H4 (cell line): ENCODE measurements around the gene GPR61. TPM values are rescaled to one million over a fixed set of nuclear protein-coding genes. Genes with fewer than 3 reads are reported as not detected.

Experiments
- DNase-seq: peaks from one replicate; pipeline ENCODE4 v3.0.0-alpha.2; 2015; ENCODE audit warnings: low spot score
- total RNA-seq: library from RNA; depleted of rRNA; stranded (reverse); fragments of >200 nt; shearing (Covaris generic); gene quantifications from 2 replicates; pipeline ENCODE4 v1.2.3, GENCODE V29; 2014

Gene GPR61
- total RNA-seq, 1 experiment from 2014 or later = not detected

DNA sequence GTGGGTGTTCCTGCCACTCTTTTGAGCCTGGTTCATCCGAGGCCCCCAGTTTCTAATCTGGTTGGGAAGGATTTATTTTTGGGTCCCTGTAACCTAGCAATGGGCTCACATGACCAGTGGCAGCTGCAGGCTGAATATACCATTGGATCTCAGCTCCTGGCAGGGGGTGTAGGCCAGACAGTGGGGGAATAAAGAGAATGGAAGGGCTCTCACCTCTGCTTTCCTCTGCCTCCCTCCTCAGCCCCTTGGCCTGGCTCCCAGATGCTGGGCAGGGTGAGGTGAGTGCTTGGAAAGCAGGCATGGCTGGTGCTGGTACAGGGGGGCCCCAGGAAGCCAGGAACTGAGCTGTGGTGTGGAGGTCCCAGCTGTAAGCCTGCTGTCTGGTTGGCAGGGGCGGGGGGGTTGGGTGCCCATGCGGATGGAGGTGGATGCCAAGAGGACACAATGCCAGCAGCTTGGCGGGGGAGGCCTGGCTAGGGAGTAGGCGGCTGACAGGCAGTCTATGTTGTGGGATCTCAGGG lies 3.6 kb upstream of the GPR61 start:
- no peak for DNase-seq

DNA sequence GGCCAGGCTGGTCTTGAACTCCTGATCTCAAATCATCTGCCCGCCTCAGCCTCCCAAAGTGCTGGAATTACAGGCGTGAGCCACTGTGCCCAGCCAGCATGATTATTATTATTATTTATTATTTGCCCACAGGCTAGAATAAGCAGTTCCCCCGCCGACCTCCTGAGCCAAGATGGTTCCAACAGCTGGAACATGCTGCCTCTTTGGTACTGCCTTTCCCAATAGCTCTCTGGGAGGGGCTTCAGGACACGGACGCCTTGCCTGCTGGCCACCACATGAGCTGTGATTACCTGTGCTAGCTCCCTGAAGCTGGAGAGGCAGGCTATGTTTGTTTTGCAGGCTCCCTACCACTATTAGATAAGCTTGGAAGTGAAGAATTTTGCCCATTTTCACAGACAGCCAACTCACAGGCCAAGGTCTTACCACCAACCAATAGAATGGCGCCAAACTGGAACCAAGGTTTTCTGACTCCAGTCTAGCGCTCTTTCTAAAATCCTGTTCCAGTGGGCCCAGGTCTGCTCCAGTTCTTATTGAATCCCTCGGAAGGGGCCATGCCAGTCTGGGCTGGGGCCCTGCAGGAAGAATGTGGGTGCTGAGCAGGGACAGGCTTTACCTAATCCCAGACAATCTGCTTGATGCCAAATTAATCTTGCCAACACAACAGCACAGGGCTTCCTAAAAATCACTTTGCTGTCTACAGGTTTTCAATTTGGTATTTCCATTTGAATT lies 2.1 kb upstream of the GPR61 start:
- DNase-seq = no peak

DNA sequence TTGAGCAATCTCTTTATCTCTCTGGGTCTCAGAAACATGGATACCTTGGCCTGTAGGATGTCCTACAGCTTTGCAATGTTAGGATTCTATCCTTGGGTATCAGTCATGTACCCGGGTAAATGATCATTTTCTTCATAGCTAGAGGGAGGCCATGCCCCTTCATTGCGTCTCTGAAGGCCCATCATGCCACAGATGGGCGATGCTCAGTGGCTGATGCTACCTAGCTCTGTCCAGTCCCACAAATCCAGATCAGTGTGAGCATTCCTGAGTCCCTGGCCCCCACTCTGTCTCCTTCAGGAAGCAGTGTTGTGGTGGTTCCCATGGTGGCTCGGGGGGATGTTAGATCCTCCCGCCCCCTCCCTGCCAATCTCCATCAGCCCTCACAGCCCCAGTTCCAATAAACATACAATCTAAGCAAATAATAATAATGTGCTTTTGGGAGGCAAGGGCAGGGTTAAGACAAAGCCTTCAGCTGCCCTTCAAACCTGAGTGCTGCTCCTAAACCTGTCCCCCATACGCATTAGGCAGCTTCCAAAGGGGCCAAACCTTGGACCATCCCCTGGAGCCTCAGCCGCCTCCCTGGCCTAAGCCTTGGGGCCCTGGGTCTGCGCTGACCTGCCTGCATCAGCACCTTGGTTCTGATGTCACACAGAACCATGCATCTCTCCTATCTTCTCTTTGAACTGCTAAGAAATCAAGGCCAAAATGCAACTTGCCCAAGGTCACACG lies 681 bp upstream of the GPR61 start:
- DNase-seq = no peak

DNA sequence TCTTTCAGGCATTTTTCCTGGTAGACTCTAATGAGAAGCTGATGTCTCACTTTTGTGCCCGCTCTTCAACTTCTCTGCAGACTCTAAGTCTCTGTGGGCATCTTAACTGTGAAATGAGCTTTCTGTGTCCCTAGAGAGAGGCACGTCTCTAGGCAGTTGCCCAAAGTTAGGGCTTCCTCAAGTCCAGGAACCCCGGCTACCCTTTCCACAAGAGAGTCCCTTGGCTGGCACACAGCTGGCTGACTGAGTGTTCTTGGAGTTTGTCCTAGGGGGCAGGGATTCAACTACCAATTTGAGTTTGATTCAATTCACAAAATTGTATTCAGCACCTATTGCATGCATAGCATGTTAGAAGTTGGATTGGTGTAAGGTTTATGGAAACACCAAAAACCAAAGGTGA lies 1.4 kb downstream of the GPR61 start:
- DNase-seq = no peak

DNA sequence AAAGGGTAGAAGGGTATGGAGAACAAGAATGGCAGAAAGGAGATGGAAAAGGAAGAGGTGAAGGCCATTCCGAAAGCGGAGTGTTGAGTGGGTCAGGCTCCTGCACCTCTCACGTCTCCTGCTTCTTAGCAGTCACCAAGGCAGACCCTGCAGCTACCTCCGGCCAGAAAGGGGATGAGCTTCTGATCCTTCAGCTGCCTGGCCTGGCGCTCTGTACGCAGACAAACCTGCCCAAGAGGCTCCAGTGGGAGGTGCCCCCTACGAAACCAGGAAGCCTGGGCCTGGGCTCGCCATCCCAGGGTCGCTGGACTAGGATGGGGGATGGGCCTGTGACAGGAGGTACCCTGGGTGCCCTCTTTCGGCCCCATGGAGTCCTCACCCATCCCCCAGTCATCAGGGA lies 3.0 kb downstream of the GPR61 start:
- no peak for DNase-seq

DNA sequence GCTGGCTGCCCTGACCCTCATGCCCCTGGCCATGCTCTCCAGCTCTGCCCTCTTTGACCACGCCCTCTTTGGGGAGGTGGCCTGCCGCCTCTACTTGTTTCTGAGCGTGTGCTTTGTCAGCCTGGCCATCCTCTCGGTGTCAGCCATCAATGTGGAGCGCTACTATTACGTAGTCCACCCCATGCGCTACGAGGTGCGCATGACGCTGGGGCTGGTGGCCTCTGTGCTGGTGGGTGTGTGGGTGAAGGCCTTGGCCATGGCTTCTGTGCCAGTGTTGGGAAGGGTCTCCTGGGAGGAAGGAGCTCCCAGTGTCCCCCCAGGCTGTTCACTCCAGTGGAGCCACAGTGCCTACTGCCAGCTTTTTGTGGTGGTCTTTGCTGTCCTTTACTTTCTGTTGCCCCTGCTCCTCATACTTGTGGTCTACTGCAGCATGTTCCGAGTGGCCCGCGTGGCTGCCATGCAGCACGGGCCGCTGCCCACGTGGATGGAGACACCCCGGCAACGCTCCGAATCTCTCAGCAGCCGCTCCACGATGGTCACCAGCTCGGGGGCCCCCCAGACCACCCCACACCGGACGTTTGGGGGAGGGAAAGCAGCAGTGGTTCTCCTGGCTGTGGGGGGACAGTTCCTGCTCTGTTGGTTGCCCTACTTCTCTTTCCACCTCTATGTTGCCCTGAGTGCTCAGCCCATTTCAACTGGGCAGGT lies 3.8 kb downstream of the GPR61 start:
- no peak for DNase-seq

DNA sequence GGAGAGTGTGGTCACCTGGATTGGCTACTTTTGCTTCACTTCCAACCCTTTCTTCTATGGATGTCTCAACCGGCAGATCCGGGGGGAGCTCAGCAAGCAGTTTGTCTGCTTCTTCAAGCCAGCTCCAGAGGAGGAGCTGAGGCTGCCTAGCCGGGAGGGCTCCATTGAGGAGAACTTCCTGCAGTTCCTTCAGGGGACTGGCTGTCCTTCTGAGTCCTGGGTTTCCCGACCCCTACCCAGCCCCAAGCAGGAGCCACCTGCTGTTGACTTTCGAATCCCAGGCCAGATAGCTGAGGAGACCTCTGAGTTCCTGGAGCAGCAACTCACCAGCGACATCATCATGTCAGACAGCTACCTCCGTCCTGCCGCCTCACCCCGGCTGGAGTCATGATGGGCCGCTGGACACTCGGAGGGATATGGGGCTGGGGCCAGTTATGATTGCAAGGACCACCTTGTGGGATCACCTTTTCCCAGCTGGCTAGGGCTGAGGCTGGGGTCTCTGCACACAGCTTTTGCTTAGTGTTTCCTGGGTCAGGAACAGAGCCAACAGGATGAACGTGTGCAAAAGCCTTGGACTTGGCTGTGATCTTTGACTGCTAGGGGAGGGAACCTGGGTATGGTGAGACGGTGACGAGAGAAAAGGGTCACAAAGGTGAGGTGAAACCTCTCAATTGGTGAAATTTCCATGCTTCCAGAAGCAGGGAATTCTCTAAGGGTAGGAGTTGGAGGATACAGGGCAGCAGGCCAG lies 4.5 kb downstream of the GPR61 start:
- no peak for DNase-seq

DNA sequence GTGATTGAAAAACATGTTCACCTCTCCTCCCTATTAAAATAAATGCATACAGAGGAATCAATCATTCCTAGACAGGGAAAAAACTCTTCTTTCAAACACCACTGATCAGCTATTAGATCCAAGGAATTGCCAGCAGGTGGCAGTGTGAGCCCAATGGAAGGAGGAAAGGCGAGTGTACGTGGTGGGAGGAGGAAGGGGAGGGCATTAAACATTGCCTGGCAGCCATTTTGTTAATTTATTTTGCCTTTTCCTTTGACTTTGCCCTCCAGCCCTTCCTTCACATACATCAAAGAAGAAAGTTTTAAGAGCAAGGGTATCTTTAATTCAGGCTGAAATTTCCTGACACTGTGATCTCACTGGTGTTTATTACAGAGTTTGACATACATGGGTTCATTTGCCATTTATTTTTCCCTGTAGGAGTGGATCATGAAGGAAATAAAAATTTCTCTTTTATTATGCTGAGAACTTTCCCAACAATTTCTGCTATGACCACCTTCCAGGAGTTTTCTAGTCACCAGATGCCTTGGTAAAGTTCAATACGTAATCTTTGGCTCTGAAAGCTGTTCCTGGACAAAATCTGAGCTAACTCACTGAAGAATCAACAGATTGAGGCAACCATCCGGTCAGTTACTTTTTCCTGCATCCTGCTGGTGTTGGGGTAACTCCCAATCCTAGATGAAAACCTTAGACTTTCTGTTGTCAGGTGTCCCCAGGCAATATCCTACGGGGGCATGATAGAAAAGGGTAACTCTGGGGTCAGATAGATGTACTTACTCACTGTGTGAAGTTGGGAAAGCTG lies 6.8 kb downstream of the GPR61 start:
- peak; percentile 90 for DNase-seq

DNA sequence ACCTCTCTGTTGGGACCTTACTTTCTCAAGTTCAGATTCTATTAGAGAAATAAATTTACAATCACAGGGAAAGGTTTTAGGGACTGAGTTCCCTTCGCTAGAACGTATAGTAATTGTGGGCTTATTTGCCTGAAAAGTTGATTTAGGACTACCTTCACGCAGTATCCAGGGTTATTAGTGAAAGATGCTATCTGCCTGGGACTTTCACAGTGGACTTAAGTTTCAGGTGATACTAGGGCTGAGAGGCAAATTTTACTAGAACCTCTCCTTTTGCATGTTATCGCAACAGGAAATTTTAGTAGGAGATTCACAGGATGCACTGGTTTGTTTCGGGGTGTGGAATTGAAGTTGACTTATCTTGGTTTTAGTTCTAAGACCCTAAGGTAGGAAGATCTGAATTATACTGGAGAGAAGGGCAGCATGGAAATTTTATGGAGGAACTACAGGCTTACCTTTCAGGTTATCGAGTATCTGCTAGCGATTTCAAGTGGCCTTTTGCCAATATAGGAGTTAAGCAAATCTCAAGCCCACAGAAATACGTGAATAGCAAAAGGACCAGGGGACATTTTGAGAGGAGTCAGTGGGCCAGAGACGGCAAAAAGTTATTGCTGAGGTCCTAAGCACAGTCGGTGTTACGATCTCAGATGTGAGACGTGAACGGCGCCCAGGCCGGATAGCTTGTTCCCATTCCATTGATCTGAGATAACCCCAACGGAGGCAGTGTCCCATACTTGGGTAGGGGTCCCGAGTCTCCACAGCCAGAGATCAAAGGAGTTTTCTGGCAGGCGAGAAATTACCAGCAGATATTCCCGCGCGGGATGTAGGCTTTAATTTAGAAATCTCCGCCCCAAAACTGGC lies 8.0 kb downstream of the GPR61 start:
- no peak for DNase-seq

DNA sequence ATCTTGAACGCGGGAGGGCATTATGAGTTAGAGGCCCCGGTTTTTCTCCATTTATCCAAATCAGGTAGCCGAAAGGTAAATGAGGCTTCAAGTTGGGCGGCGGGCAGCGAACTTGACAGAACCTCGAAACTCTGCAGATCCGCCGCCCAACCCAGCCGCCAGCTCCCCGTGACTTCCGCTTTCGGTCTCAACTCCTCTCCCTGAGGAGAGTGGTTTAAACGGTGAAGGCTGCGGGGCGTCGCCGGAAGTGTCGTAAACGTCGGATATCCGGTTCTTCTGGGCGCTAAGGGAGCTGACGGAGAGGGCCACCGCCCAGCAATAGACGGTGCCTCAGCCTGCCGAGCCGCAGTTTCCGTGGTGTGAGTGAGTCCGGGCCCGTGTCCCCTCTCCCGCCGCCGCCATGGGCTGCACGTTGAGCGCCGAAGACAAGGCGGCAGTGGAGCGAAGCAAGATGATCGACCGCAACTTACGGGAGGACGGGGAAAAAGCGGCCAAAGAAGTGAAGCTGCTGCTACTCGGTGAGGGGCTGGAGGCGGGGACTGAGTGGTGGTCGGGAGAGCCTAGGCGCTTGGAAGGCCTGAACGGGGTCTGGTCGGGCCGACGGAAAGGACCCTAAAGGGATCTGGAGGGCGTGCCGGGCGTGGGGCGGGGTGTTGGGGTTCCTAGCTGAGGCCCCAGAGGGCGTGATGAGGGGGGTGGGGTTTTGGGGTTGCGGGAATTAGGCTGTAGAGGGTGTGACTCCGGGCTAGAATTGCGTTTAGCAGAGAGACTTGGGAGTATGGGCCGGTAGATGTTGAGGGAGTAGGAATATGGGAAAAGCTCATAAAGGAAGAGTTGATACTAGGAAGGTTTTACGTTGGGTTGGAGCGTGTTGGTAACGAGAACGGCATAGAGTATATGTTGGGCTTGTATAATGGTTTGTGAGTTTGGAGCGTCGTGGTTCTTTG lies 8.9 kb downstream of the GPR61 start, which contains the start of gene GNAI3:
Gene GNAI3, plus strand, starts transcription at position 295 of the 947 bp plus-strand sequence. Its CDS starts 106 bp downstream, at position 401.
- DNase-seq = peak; percentile 96

DNA sequence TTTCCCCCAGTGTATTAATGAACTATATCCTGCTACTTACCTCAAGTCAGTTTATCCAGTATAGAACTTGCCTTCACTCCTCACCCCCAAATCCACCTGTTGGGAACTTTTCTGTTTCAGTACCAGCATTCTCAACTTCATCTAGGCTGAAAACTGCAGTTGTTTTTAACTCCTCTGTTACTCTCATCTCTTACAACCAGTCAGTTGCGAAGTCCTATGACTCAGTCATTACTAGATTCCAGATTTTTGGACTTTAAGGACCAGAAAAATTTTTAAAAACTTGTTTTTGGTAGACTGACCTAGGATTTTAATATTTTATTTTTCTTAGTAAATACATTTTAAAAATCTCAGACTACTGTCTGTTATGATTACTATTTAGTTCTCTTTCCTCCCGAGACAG lies 16.9 kb downstream of the GPR61 start:
- no peak for DNase-seq

DNA sequence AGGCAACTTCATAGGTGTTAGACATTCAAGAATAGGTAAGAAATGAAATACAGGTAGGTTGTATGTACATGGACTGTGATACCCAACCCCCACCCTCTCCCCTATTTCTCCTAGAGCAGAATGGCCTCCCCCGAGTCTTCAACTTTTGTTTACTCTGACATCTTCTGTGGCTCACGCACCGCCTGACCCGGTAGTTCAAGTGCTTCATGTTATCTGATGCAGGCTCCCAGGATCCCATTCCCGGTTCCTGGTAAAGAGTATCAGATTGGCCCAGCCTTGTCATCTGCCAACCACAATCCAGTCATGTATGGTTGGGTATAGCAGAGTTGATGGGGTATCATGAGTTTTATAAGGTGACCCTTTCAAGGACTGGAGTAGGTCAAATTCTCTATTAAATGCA lies 17.8 kb downstream of the GPR61 start:
- no peak for DNase-seq

DNA sequence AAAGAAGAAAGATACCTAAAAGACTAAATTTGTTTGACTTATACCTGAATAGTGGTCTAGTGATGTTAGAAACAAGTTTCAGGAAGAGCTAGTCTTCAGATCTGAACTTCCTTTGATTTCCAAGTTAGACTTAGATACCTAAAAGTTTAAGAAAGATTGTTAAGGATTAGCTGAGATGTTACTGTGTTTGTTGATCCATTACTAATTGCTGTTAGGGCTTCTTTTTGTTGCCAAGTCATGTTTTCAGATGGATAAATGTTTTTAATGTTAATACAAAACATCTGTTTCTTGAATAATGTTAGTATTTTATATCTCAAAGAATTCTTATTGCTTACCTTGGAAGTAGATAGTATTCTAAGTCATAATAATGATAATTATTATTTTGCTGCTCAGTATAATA lies 20.3 kb downstream of the GPR61 start:
- no peak for DNase-seq

DNA sequence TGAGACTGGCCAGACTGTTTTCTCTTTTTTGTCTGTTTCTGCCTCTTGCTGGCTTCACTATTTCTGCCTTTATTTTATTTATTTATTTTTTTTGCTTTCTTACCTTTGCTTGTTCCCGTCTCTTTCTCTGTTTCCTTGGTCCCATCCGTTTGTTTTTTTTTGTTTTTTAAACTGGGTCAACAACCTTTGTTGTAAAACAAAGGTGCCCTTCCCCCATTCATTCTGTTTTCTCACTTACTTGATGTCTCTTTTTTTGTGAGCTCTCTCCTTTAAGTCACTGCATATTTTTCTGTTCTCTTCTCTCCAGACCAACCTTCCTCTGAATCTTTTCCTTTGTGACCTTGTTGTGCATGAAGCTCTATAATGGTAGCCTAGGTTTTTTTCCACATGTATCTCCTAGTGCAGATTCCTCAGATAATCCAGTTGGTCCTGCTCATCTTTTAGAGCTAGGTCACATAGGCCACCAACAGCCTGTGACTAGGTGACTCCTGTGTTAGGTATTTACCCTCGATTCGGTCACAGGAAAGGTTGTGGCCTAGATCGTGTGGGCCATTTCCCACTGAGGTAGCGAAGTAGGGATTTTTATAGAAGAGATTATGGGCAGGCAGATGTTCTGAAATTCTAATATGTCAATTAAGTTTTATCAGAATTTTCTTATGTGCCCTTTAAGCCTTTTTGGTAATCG lies 24.7 kb downstream of the GPR61 start:
- DNase-seq = no peak

DNA sequence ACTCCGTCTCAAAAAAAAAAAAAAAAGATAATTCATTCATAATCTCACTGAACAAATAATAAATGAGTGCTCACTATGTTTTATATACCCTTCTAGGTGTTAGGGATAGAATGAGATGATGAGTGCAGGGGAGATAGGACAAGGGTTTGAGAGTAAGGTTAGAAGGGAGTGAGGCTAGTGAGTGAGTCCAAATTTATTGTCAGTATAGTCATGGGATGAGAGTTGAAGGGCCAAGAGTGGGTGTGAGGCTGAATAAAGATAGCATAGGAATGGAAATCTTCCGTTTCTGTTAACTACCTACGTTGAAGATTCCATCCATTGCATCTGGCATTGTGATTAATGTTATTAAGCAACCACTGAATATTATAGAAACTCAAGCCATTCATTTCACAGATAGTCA lies 25.6 kb downstream of the GPR61 start:
- no peak for DNase-seq

DNA sequence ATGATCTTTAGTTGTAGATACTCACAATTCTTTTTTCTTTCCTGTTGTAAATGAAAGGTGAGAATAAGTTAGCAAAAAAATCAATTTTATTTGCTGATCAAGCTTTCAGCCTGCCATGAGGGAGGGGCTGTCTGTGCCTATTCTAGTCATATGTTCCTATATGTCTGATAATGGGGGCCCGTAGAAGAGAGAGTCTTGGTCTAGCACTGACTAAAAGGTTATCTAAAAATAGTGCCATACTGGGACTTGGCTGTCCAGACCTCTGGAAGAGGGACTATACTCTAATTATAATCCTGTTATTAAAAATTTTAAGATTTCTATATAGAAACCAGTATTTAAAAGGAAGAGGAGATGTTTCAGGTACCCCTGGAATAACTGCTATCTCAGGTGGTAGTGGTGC lies 27.3 kb downstream of the GPR61 start:
- no peak for DNase-seq

DNA sequence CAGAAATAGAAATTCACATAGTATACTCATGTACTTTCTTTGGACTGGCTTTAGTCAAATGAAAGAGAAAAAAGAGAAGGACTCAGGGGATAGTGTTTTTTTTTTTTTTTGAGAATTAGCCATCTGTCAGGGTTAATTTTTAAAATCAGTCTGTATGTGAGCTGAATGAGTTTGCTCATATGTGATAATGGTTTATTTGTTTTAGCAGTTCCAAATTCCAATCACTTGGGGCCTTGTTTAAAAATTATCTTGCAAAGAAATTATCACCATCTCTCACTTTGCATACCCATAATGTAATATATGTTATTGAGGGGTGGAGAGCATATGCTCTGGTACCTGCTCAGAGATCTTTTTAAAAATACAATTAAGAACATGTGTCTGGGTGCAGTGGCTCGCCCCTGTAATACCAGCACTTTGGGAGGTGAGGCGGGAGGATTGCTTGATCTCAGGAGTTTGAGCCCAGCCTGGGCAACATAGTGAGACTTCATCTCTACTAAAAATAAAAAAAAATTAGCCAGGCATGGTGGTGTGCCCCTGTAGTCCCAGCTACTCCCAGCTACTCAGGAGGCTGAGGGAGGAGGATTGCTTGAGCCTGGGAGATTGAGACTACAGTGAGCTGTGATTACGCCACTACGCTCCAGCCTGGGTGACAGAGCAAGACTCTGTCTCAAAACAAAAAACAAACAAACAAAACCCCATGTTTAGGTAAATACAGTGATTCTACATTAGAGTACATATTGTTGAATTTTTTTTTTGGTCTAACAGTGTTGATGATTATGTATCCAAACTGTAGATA lies 28.4 kb downstream of the GPR61 start:
- no peak for DNase-seq
